GM23248 (cell line): ENCODE measurements around the gene LUZP2. TPM values are rescaled to one million over a fixed set of nuclear protein-coding genes. Genes with fewer than 3 reads are reported as not detected.

Source experiments
- DNase-seq: peaks from one replicate; pipeline ENCODE4 v3.0.0-alpha.2; 2015
- H2AFZ ChIP-seq: fragments of 200-600 bp; sonication (generic); 2 replicates; pipeline ENCODE4 v1.6.1; 2016; ENCODE audit warnings: antibody characterized with exemption
- H3F3A ChIP-seq: fragments of 200-600 bp; sonication (generic); 2 replicates; pipeline ENCODE4 v1.6.1; 2016; ENCODE audit warnings: mild to moderate bottlenecking, antibody characterized with exemption, mixed run types; ENCODE audit not compliant: insufficient read depth
- H3K27ac ChIP-seq: fragments of 200-600 bp; sonication (generic); 2 replicates; pipeline ENCODE4 v1.5.1; 2016; ENCODE audit warnings: mild to moderate bottlenecking
- H3K27me3 ChIP-seq: fragments of 200-600 bp; sonication (generic); replicated peaks from 2 replicates; pipeline ENCODE4 v1.6.1; 2016; ENCODE audit warnings: mild to moderate bottlenecking; ENCODE audit not compliant: insufficient read depth
- H3K36me3 ChIP-seq: fragments of 200-600 bp; sonication (generic); 2 replicates; pipeline ENCODE4 v1.6.1; 2016; ENCODE audit warnings: low read depth, mild to moderate bottlenecking
- H3K4me1 ChIP-seq: fragments of 200-600 bp; sonication (generic); 2 replicates; pipeline ENCODE4 v1.6.1; 2016; ENCODE audit warnings: mild to moderate bottlenecking; ENCODE audit not compliant: insufficient read depth
- H3K4me2 ChIP-seq: fragments of 200-600 bp; sonication (generic); one replicate; pipeline ENCODE4 v1.6.1; 2016; ENCODE audit warnings: mild to moderate bottlenecking; ENCODE audit not compliant: unreplicated experiment
- H3K4me3 ChIP-seq: fragments of 200-600 bp; sonication (generic); 2 replicates; pipeline ENCODE4 v1.5.1; 2016; ENCODE audit warnings: mild to moderate bottlenecking
- H3K79me2 ChIP-seq: fragments of 200-600 bp; sonication (generic); 2 replicates; pipeline ENCODE4 v1.6.1; 2016; ENCODE audit warnings: mild to moderate bottlenecking; ENCODE audit not compliant: insufficient read depth
- H3K9ac ChIP-seq: fragments of 200-600 bp; sonication (generic); 2 replicates; pipeline ENCODE4 v1.6.1; 2016; ENCODE audit warnings: mild to moderate bottlenecking
- H3K9me2 ChIP-seq: fragments of 200-600 bp; sonication (generic); 2 replicates; pipeline ENCODE4 v1.6.1; 2016; ENCODE audit warnings: mixed run types, mild to moderate bottlenecking, moderate library complexity; ENCODE audit not compliant: insufficient read depth
- H3K9me3 ChIP-seq: fragments of 200-600 bp; sonication (generic); one replicate; pipeline ENCODE4 v1.6.1; 2017; ENCODE audit warnings: low read depth
- H4K20me1 ChIP-seq: fragments of 200-600 bp; sonication (generic); 2 replicates; pipeline ENCODE4 v1.6.0; 2016; ENCODE audit not compliant: insufficient read depth
- EZH2 ChIP-seq: fragments of 200-600 bp; sonication (generic); IDR thresholded peaks from 2 replicates; pipeline ENCODE4 v1.6.1; 2018; ENCODE audit warnings: antibody characterized with exemption, mild to moderate bottlenecking; ENCODE audit not compliant: insufficient read depth, poor library complexity, severe bottlenecking
- EZH2phosphoT487 ChIP-seq: fragments of 200-600 bp; sonication (generic); IDR thresholded peaks from 2 replicates; pipeline ENCODE4 v1.6.1; 2018; ENCODE audit warnings: antibody characterized with exemption, moderate library complexity, mild to moderate bottlenecking, low read depth; ENCODE audit not compliant: insufficient read depth
- WGBS, 2 experiments: methylation state at CpG; one replicate each; pipeline ENCODE4 v1.1.6; 2015 to 2017; ENCODE audit warnings: low lambda C conversion rate in 2 of 2, low coverage in 1 of 2; ENCODE audit errors: missing lambda C conversion rate in 2 of 2; 5-methylcytosine and 5-hydroxymethylcytosine counted together
- in situ Hi-C: fragments of 300-500 bp; cut with MboI; formaldehyde crosslinking; loops from 2 replicates; pipeline ENCODE4 v1.15.0; 2020
- polyA plus RNA-seq: library from polyadenylated mRNA; unstranded; fragments of >200 nt; fragmentation: Nextera tagmentation; extraction: Ambion mirVana; gene quantifications from 2 replicates; pipeline ENCODE4 v1.2.1, GENCODE V29; 2016
- total RNA-seq: library from RNA; depleted of rRNA; stranded (reverse); fragments of >200 nt; shearing (Covaris generic); gene quantifications from 2 replicates; pipeline ENCODE4 v1.2.3, GENCODE V29; 2014

LUZP2 gene
- total and polyA plus RNA-seq, 2 experiments from 2014 or later: not detected

DNA sequence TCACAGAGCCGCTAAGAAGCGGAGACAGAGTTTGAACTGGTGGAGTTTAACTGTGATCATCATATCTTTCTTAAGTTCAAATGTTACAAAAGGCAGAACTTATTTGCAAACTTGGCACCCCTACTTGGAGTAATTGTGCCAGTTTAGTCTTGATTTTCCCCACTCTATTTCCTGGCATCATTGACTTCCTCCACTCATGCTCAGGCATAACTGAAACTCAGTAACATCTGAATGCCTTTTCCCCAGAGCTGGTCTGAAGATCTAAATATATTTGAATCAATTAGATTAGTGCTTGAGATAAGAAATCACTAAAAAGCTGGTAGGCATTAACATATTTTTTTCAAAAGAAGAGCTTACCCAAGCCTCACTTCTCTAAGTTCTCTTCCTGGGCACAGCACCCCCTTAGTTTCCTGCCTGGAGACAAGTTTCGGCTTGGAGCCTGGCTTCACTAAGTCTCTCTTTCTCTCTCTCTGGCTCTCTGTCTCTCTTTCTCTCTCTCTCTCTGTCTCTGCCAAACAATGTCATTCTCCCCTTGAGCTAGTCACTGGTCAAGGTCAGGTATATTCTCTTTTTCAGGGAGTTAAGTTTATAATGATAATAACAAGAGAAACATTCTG, 190.8 kb downstream of the LUZP2 start:
- Histone ChIP-seq H3K4me3 (no peak overlapping the region), H3K9me3 (no peaks in the 10 kb centered on the region), H3K27ac (no peak overlapping the region), H3F3A (no peaks in the 10 kb centered on the region), H2AFZ (no peak overlapping the region), H3K79me2 (no peaks in the 10 kb centered on the region), H3K4me1 (no peaks in the 10 kb centered on the region), H3K9me2 (no peaks in the 10 kb centered on the region), H3K36me3 (no peaks in the 10 kb centered on the region), H3K27me3 (no peaks in the 10 kb centered on the region), H3K9ac (no peak overlapping the region), H3K4me2 (no peak overlapping the region), H4K20me1 (no peaks in the 10 kb centered on the region)
- no peak for TF ChIP-seq EZH2phosphoT487
- 63 to 68% methylated on average over 3 of the region's 3 CpGs for WGBS, 2 experiments
- in situ Hi-C loops: no loop called here
- no peak for DNase-seq

DNA sequence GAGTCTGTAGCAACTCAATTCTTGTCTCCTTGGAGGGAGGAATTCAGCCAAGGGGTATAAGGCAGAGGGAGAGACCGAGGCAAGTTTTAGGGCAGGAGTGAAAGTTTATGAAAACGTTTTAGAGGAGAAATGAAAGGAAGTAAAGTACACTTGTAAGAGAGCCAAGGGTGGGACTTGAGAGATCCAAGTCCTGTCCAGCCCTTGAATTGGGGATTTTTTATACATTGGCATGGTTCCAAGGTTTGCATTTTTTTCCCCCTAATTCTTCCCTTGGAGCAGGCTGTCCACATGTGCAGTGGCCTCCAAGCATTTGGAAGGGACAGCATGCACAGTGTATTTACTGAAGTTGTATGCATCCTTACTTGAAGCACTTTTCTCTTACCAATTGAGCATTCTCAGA, 192.1 kb downstream of the LUZP2 start:
- TF ChIP-seq EZH2 (no peak), EZH2phosphoT487 (no peak)
- no peaks in the 10 kb centered on the region for H3F3A ChIP-seq
- in situ Hi-C loops: no loop called here
- H2AFZ ChIP-seq: no peak overlapping the region
- no peaks in the 10 kb centered on the region for H3K9me2 ChIP-seq
- no peaks in the 10 kb centered on the region for H3K27me3 ChIP-seq
- WGBS, 2 experiments: 8 to 21% methylated on average over 2 of the region's 2 CpGs
- H3K4me3 ChIP-seq: no peak overlapping the region
- H3K36me3 ChIP-seq: no peaks in the 10 kb centered on the region
- H3K4me1 ChIP-seq: no peaks in the 10 kb centered on the region
- H3K79me2 ChIP-seq: no peaks in the 10 kb centered on the region
- no peak overlapping the region for H3K4me2 ChIP-seq
- no peak for DNase-seq
- H3K9me3 ChIP-seq: no peaks in the 10 kb centered on the region
- H3K9ac ChIP-seq: no peak overlapping the region
- no peaks in the 10 kb centered on the region for H4K20me1 ChIP-seq
- no peak overlapping the region for H3K27ac ChIP-seq

DNA sequence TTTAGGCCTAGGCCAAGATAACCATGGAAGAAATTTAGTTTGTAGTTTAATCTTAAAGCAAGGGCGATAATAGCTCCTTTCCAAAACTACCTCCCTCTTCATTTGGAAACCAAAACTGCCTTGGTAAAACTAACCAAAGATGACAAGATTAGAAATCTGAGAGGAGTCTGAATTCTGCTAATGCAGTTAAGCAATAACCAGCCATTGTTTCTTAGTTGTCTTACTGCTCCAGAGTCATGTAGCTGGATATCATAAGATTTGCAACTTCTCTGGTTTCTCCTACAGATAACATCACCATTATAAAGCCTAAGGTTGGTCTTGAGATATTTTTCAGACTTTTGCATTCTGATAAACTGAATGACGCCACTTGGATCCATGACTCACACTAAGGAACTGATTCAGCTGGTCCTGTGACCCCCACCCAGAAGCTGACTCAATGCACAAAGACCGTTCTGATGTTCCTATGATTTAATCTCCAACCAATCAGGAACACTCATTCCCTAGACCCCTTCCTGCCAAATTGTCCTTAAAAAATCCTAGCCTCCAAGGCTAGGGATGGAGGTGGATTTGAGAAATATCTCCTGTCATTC, 200.8 kb downstream of the LUZP2 start:
- Histone ChIP-seq H3K9ac (no peak overlapping the region), H3K4me1 (no peaks in the 10 kb centered on the region), H3K9me2 (no peaks in the 10 kb centered on the region), H3F3A (no peaks in the 10 kb centered on the region), H2AFZ (no peak overlapping the region), H3K9me3 (no peaks in the 10 kb centered on the region), H3K79me2 (no peaks in the 10 kb centered on the region), H3K4me2 (no peak overlapping the region), H3K36me3 (no peaks in the 10 kb centered on the region), H3K27ac (no peak overlapping the region), H3K27me3 (no peaks in the 10 kb centered on the region), H4K20me1 (no peaks in the 10 kb centered on the region), H3K4me3 (no peak overlapping the region)
- in situ Hi-C loops: no loop called here
- no peak for TF ChIP-seq EZH2phosphoT487
- no peak for TF ChIP-seq EZH2
- DNase-seq: peak; percentile 6
- 14 to 16% methylated on average over 3 of the region's 3 CpGs for WGBS, 2 experiments

DNA sequence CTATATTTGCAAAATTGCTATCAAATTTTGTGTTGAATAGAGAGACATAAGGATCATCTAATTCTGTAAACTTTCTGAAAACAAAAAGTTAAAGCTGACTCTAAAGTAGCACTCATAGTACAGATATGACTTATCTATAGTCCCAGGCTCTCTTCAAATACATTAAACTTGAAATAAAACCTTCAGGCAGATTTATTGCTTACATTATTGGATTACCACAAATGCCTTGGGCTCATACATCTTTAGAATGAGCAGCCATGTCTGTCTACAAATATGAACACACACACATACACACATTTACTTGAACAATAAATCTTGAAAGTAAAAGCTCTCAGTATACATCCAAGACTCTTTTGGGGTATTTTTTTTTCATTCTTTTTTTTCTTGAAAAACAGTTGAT, 207.9 kb downstream of the LUZP2 start:
- no peak for TF ChIP-seq EZH2
- TF ChIP-seq EZH2phosphoT487: no peak
- Histone ChIP-seq H3K4me3 (no peak overlapping the region), H3K36me3 (no peaks in the 10 kb centered on the region), H3K79me2 (no peaks in the 10 kb centered on the region), H3F3A (no peaks in the 10 kb centered on the region), H3K9ac (no peak overlapping the region), H3K4me2 (no peak overlapping the region), H3K9me3 (no peaks in the 10 kb centered on the region), H3K9me2 (no peaks in the 10 kb centered on the region), H3K4me1 (no peaks in the 10 kb centered on the region), H3K27ac (no peak overlapping the region), H2AFZ (no peak overlapping the region), H4K20me1 (no peaks in the 10 kb centered on the region), H3K27me3 (no peaks in the 10 kb centered on the region)
- DNase-seq: no peak
- in situ Hi-C loops: no loop called here

DNA sequence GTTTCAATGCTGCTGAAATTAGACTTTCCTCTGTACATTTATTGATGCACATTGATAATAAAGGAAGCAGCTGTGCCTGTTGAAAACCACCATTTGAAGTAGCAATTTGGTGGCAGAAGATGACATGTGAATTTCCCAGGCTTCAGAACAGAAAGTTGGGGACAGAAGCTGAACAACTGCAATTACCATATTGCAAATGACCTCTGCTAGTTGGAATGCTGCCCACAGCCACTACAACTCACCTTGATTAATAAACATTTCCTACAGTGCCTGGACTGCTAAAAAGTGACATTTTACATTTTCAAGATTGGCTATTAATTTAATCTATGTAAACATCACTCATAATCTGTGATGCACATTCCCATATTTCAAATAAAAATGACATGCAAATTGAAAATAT, 208.6 kb downstream of the LUZP2 start:
- in situ Hi-C loops: no loop called here
- no peak for TF ChIP-seq EZH2phosphoT487
- no peak for TF ChIP-seq EZH2
- H3K9me2 ChIP-seq: no peaks in the 10 kb centered on the region
- H3K79me2 ChIP-seq: no peaks in the 10 kb centered on the region
- H3K9me3 ChIP-seq: no peaks in the 10 kb centered on the region
- H3K9ac ChIP-seq: no peak overlapping the region
- no peak overlapping the region for H3K27ac ChIP-seq
- no peaks in the 10 kb centered on the region for H3K27me3 ChIP-seq
- no peak overlapping the region for H3K4me3 ChIP-seq
- H2AFZ ChIP-seq: no peak overlapping the region
- no peak for DNase-seq
- no peaks in the 10 kb centered on the region for H3F3A ChIP-seq
- no peaks in the 10 kb centered on the region for H3K4me1 ChIP-seq
- H3K4me2 ChIP-seq: no peak overlapping the region
- no peaks in the 10 kb centered on the region for H4K20me1 ChIP-seq
- no peaks in the 10 kb centered on the region for H3K36me3 ChIP-seq
